Lower leg skin (tissue), 3 donors: ENCODE results near the gene XDH.

Source experiments
- CTCF ChIP-seq, 3 donors: fragments of 450-650 bp; IDR thresholded peaks; one replicate each; pipeline ENCODE4 v1.5.1; 2016; ENCODE audit warnings: antibody characterized with exemption in 3 of 3, mild to moderate bottlenecking in 3 of 3, moderate library complexity in 2 of 3
- POLR2A ChIP-seq, 2 donors: fragments of 450-650 bp; IDR thresholded peaks; one replicate each; pipeline ENCODE4 v1.6.1; 2016 to 2017; ENCODE audit warnings: antibody characterized with exemption in 2 of 2, mild to moderate bottlenecking in 1 of 2, moderate library complexity in 1 of 2

GRCh38 chr2:31317396-31317795 is 97.1 kb downstream of the XDH start:
- no peak for TF ChIP-seq CTCF (IDR thresholded peaks at IDR 0.05)
- no peak for TF ChIP-seq POLR2A (IDR thresholded peaks at IDR 0.05)
